K562 (cell line): ENCODE measurements around the gene DZIP1. TPM values are rescaled to one million over a fixed set of nuclear protein-coding genes. Genes with fewer than 3 reads are reported as not detected.
A peak's percentile ranks its signal among the peaks of the same experiment; 100 is the strongest.

Experiments used
- ATAC-seq: fragments of 200-7000 bp; cut with Tn5 transposase; 3 replicates; pipeline ENCODE4 v1.9.1; 2020; ENCODE audit warnings: moderate library complexity
- BruUV-seq: library from RNA; stranded (reverse); fragments of 400-500 nt; replicated peaks from 2 replicates; lab custom pipeline; 2021; lab: Mats Ljungman, UMichigan
- CTCF ChIA-PET: fragments of 300-600 bp; formaldehyde crosslinking; extraction: SDS; loops from one replicate; lab custom pipeline; 2021; ENCODE audit warnings: low intra/inter-chr PET ratio; lab: Yijun Ruan, JAX
- POLR2A ChIA-PET: fragments of 300-600, 350-650 bp; sonication (Branson Sonifier 250); formaldehyde crosslinking; extraction: SDS; loops from one replicate; lab custom pipeline; 2021; ENCODE audit warnings: antibody characterized with exemption, inconsistent platforms; lab: Yijun Ruan, JAX
- DNase-seq, 4 experiments: peaks; one replicate each; pipeline versions ENCODE4 v3.0.0 to v3.0.0-alpha.2; 2011 to 2018; ENCODE audit warnings: low spot score in 3 of 4, mixed read lengths in 3 of 4; ENCODE audit errors: extremely low read depth in 1 of 4
- FAIRE-seq: peaks from 2 replicates; lab custom pipeline; 2011; peaks lifted over from hg19 to GRCh38; lab: Jason Lieb, UNC
- H2AFZ ChIP-seq: 2 replicates; pipeline ENCODE4 v1.6.0; 2011; ENCODE audit warnings: low read depth, low read length, control low read depth, inconsistent platforms
- H3K27ac ChIP-seq: fragments of 200-600 bp; 3 replicates; pipeline ENCODE4 v1.8.0; 2011; ENCODE audit warnings: low read depth, mild to moderate bottlenecking, control low read depth, inconsistent platforms, low read length, moderate library complexity, mixed read lengths; ENCODE audit errors: extremely low read depth
- H3K27me3 ChIP-seq, 2 experiments: fragments of 300-600 bp in 1 of 2; 2 replicates in 1 of 2; 3 replicates in 1 of 2; pipeline versions ENCODE4 v1.6.0 to v1.8.0; 2011; ENCODE audit warnings: inconsistent platforms in 2 of 2, low read length in 2 of 2, mild to moderate bottlenecking in 1 of 2, mixed read lengths in 1 of 2, moderate library complexity in 1 of 2; ENCODE audit not compliant: control insufficient read depth in 2 of 2, insufficient read depth in 2 of 2
- H3K36me3 ChIP-seq: fragments of 300-600 bp; 3 replicates; pipeline ENCODE4 v1.8.0; 2011; ENCODE audit warnings: mild to moderate bottlenecking, low read length, inconsistent platforms; ENCODE audit not compliant: control insufficient read depth, insufficient read depth
- H3K4me1 ChIP-seq, 2 experiments: fragments of 200-600 bp in 1 of 2; replicated peaks in 1 of 2; 2 replicates in 1 of 2; 3 replicates in 1 of 2; pipeline versions ENCODE4 v1.5.1 to v1.8.0; 2011; ENCODE audit warnings: inconsistent platforms in 2 of 2, low read length in 2 of 2, mild to moderate bottlenecking in 1 of 2, mixed read lengths in 1 of 2, moderate library complexity in 1 of 2; ENCODE audit not compliant: control insufficient read depth in 2 of 2, insufficient read depth in 2 of 2
- H3K4me2 ChIP-seq: 2 replicates; pipeline ENCODE4 v1.6.1; 2011; ENCODE audit warnings: low read length, control low read depth, inconsistent platforms, mixed read lengths; ENCODE audit not compliant: insufficient read depth
- H3K4me3 ChIP-seq: fragments of 200-600 bp; sonication (generic), shearing (Covaris generic); 2 replicates; pipeline ENCODE4 v1.5.1; 2016; ENCODE audit warnings: control low read depth, inconsistent platforms
- H3K79me2 ChIP-seq: fragments of 200-600 bp; 3 replicates; pipeline ENCODE4 v1.8.0; 2011; ENCODE audit warnings: low read length, inconsistent platforms; ENCODE audit not compliant: control insufficient read depth, insufficient read depth
- H3K9ac ChIP-seq, 2 experiments: 2 replicates each; pipeline versions ENCODE4 v1.6.0 to v1.6.1; 2011; ENCODE audit warnings: low read depth in 2 of 2, low read length in 2 of 2, control low read depth in 1 of 2, inconsistent platforms in 1 of 2, mild to moderate bottlenecking in 1 of 2, mixed read lengths in 1 of 2; ENCODE audit not compliant: insufficient read depth in 1 of 2
- H3K9me1 ChIP-seq: one replicate; pipeline ENCODE4 v1.6.0; 2011; ENCODE audit warnings: inconsistent platforms, mild to moderate bottlenecking, low read length, moderate library complexity; ENCODE audit not compliant: control insufficient read depth, insufficient read depth
- H3K9me3 ChIP-seq: replicated peaks from 2 replicates; pipeline ENCODE4 v1.5.1; 2011; ENCODE audit warnings: low read depth, low read length, inconsistent platforms; ENCODE audit not compliant: control insufficient read depth, insufficient read depth
- H4K20me1 ChIP-seq: replicated peaks from 2 replicates; pipeline ENCODE4 v1.6.1; 2011; ENCODE audit warnings: low read length, inconsistent platforms, mixed read lengths; ENCODE audit not compliant: control insufficient read depth, insufficient read depth
- CLOCK ChIP-seq: fragments of 250-450 bp; sonication (Bioruptor Pico); IDR thresholded peaks from 2 replicates; pipeline ENCODE4 v1.4.0; 2020; ENCODE audit warnings: mild to moderate bottlenecking, moderate library complexity, borderline replicate concordance
- CREB1 ChIP-seq, 2 experiments: sonication (generic) in 1 of 2; formaldehyde crosslinking in 1 of 2; IDR thresholded peaks; 2 replicates each; pipeline versions ENCODE4 v1.6.1 to v1.8.0; 2012 to 2022; ENCODE audit warnings: inconsistent platforms in 1 of 2, mild to moderate bottlenecking in 1 of 2, missing genetic modification reagents in 1 of 2, moderate library complexity in 1 of 2
- CTBP1 ChIP-seq: fragments of 450-650 bp; IDR thresholded peaks from 2 replicates; pipeline ENCODE4 v1.6.1; 2016; ENCODE audit warnings: borderline replicate concordance
- CTCF ChIP-seq, 3 experiments: IDR thresholded peaks in 2 of 3; conservative IDR thresholded peaks in 1 of 3; 2 replicates each; pipeline ENCODE4 v1.5.1; 2011 to 2012; ENCODE audit warnings: low read length in 3 of 3, mild to moderate bottlenecking in 3 of 3, control low read depth in 2 of 3, improper control_type of control experiment in 1 of 3, inconsistent platforms in 1 of 3, low read depth in 1 of 3, mixed read lengths in 1 of 3, moderate library complexity in 1 of 3; ENCODE audit not compliant: insufficient read depth in 2 of 3
- HNRNPK ChIP-seq: fragments of 200-400 bp; formaldehyde crosslinking; IDR thresholded peaks from one replicate; pipeline ENCODE4 v1.6.1; 2018; ENCODE audit warnings: mild to moderate bottlenecking, low read depth, low read length; ENCODE audit not compliant: poor library complexity, severe bottlenecking
- JUND ChIP-seq, 2 experiments: IDR thresholded peaks; 2 replicates in 1 of 2; 3 replicates in 1 of 2; pipeline ENCODE4 v1.6.1; 2011; ENCODE audit warnings: borderline replicate concordance in 2 of 2, low read depth in 2 of 2, low read length in 2 of 2, improper control_type of control experiment in 1 of 2, missing biosample characterization in 1 of 2, missing genetic modification characterization in 1 of 2, missing genetic modification reagents in 1 of 2
- LARP7 ChIP-seq: fragments of 450-650 bp; IDR thresholded peaks from 2 replicates; pipeline ENCODE4 v1.6.1; 2016
- RBM15 ChIP-seq: fragments of 200-400 bp; formaldehyde crosslinking; IDR thresholded peaks from 2 replicates; pipeline ENCODE4 v1.6.1; 2018; ENCODE audit warnings: mild to moderate bottlenecking, low read length, moderate library complexity; ENCODE audit not compliant: insufficient read depth
- SMAD2 ChIP-seq: fragments of 150-350 bp; IDR thresholded peaks from 2 replicates; pipeline ENCODE4 v1.6.1; 2014; ENCODE audit warnings: low read depth, mild to moderate bottlenecking, low read length
- SMARCC2 ChIP-seq: fragments of 450-650 bp; IDR thresholded peaks from 2 replicates; pipeline ENCODE4 v1.6.1; 2017; ENCODE audit warnings: antibody characterized with exemption, moderate library complexity, mild to moderate bottlenecking, low read depth
- SRSF3 ChIP-seq: fragments of 200-400 bp; formaldehyde crosslinking; IDR thresholded peaks from 2 replicates; pipeline ENCODE4 v1.6.1; 2016; ENCODE audit warnings: mild to moderate bottlenecking, low read length, moderate library complexity; ENCODE audit not compliant: insufficient read depth
- TFAM ChIP-seq: fragments of 250-450 bp; sonication (Bioruptor Pico); conservative IDR thresholded peaks from 2 replicates; pipeline ENCODE4 v1.5.0; 2021; ENCODE audit warnings: mild to moderate bottlenecking, moderate library complexity
- ZBTB26 ChIP-seq: fragments of 450-650 bp; formaldehyde crosslinking; IDR thresholded peaks from 2 replicates; pipeline ENCODE4 v1.4.0; 2022; ENCODE audit warnings: missing genetic modification characterization
- ZC3H11A ChIP-seq: IDR thresholded peaks from 2 replicates; pipeline ENCODE4 v1.6.1; 2012; ENCODE audit warnings: low read depth, low read length, improper control_type of control experiment
- ZKSCAN8 ChIP-seq: fragments of 200-800 bp; sonication (Bioruptor generic); IDR thresholded peaks from 2 replicates; pipeline ENCODE4 v1.6.1; 2016; ENCODE audit warnings: missing genetic modification characterization, missing compliant biosample characterization
- ZNF316 ChIP-seq: fragments of 450-650 bp; IDR thresholded peaks from 2 replicates; pipeline ENCODE4 v1.6.1; 2016
- ZNF77 ChIP-seq: fragments of 250-450 bp; sonication (Bioruptor Pico); IDR thresholded peaks from 2 replicates; pipeline ENCODE4 v1.5.0; 2020
- WGBS: fragments of 100-300 bp; shearing (Covaris generic); methylation state at CpG from one replicate; pipeline ENCODE4 v1.1.6; 2016; ENCODE audit warnings: low coverage, mixed read lengths; ENCODE audit not compliant: insufficient coverage; ENCODE audit errors: missing lambda C conversion rate; 5-methylcytosine and 5-hydroxymethylcytosine counted together
- in situ Hi-C: fragments of 300-500 bp; cut with MboI; formaldehyde crosslinking; loops from 4 replicates; pipeline ENCODE4 v1.15.0; 2018; ENCODE audit warnings: inconsistent platforms, mixed read lengths
- intact Hi-C: fragments of 100-400 bp; cut with micrococcal nuclease; formaldehyde crosslinking; loops from 2 replicates; pipeline ENCODE4 v1.14.2; 2022
- polyA plus RNA-seq, 8 experiments: library from polyadenylated mRNA; depleted of rRNA in 4 of 8; stranded (reverse) in 5 of 8; unstranded in 3 of 8; fragments of >200 nt; fragmentation: Nextera tagmentation in 2 of 8; fragmentation: Illumina TruSeq in 1 of 8; extraction: Ambion mirVana in 2 of 8; extraction: Trizol in 1 of 8; gene quantifications; 2 replicates each; pipeline versions ENCODE4 v1.2.1 to v1.2.3, GENCODE V29; 2011 to 2014; ENCODE audit warnings: inconsistent platforms in 1 of 8, missing spikeins in 1 of 8
- total RNA-seq, 7 experiments: library from RNA; depleted of rRNA in 6 of 7; stranded (reverse); fragments of >200 nt in 6 of 7; fragmentation: Illumina TruSeq in 2 of 7; extraction: Trizol in 2 of 7; gene quantifications; 2 replicates each; pipeline versions ENCODE4 v1.2.1 to v1.2.3, GENCODE V29; 2011 to 2021; ENCODE audit warnings: low replicate concordance in 1 of 7

Gene DZIP1
- total and polyA plus RNA-seq, 9 of the 15 experiments (the other 6 are each of a cell fraction or from before 2014, with no cell fraction given), result 0.07 TPM; not detected in 8

- H3K79me2 ChIP-seq, result no peaks in the 10 kb centered on the region
- peak; percentile 63; the same call in 2 of the 3 replicates for ATAC-seq
- in situ Hi-C loops, result loop anchor here (25.0 kb wide), 1 partner anchor 302 kb away; no protein-coding TSS in a partner anchor
- H3K9me3 ChIP-seq, result no peaks in the 10 kb centered on the region
- no peak overlapping the region for H3K4me2 ChIP-seq
- POLR2A ChIA-PET, result no interaction called here
- no peaks in the 10 kb centered on the region for H3K27me3 ChIP-seq
- H3K27ac ChIP-seq, result no peak overlapping the region
- no TSS peak for BruUV-seq
- 0% methylated on average over 3 of the region's 3 CpGs for WGBS
- no peaks in the 10 kb centered on the region for H4K20me1 ChIP-seq
- H3K36me3 ChIP-seq, result no peaks in the 10 kb centered on the region
- CTCF ChIA-PET, result no interaction called here
- H2AFZ ChIP-seq, result no peak overlapping the region
- intact Hi-C loops, result loop anchor here (5.0 kb wide), 2 partner anchors 87 to 127 kb away; no protein-coding TSS in a partner anchor
- no peaks in the 10 kb centered on the region for H3K9me1 ChIP-seq
- H3K4me3 ChIP-seq, result no peak overlapping the region
- H3K4me1 ChIP-seq, result no peaks in the 10 kb centered on the region
- no peak for FAIRE-seq
- DNase-seq, result peak in 1 of 4 experiments; percentile 30
- H3K9ac ChIP-seq, result no peak overlapping the region
- TF ChIP-seq LARP7 (no peak), ZBTB26 (CRISPR knock-in tag) (no peak), HNRNPK (no peak), ZNF77 (no peak), SMARCC2 (0 out of 2 replicates have a peak, but pooled peaks have one; percentile 26), RBM15 (no peak), TFAM (CRISPR knock-in tag) (no peak), SMAD2 (no peak), CLOCK (CRISPR knock-in tag) (no peak), ZNF316 (peak; percentile 36; the same call in 1 of the 2 replicates), SRSF3 (no peak), ZC3H11A (no peak), CREB1 (IDR thresholded peaks at IDR 0.05) (no peak), CREB1 (CRISPR knock-in tag; IDR thresholded peaks at IDR 0.05) (no peak), CTCF (IDR thresholded peaks at IDR 0.05 in 2 of 3, conservative IDR thresholded peaks at IDR 0.05 in 1 of 3; ENCODE audit: insufficient read depth in 2 of 3, low read depth in 1 of 3, low read length in 3 of 3) (no peak), CTBP1 (0 out of 2 replicates have a peak, but pooled peaks have one; percentile 30), JUND (IDR thresholded peaks at IDR 0.05; ENCODE audit: borderline replicate concordance, low read depth, low read length) (peak; percentile 80; the same call in 1 of the 2 replicates), JUND (tag; IDR thresholded peaks at IDR 0.05; ENCODE audit: borderline replicate concordance, low read depth, low read length) (peak; percentile 64; the same call in 2 of the 3 replicates), ZKSCAN8 (CRISPR knock-in tag) (no peak)
Measured at GRCh38 chr13:95535243-95535642, 109.3 kb downstream of the DZIP1 start.
